ENCODE results near the gene LDLRAD4. TPM values are rescaled to one million over a fixed set of nuclear protein-coding genes. Genes with fewer than 3 reads are reported as not detected.

LDLRAD4 gene
- total and polyA plus RNA-seq, 2 experiments from 2014 or later, result 0.73 to 1.9 TPM

GRCh38 chr18:13530033-13530878 lies 311.7 kb downstream of the LDLRAD4 start:
- H3F3A ChIP-seq (replicated peaks; ENCODE audit: low read depth), result no peaks in the 10 kb centered on the region
- Mint-ChIP-seq H3K27ac (no peak overlapping the region), H3K9me3 (no peaks in the 10 kb centered on the region), H3K4me1 (no peaks in the 10 kb centered on the region), H3K4me3 (no peak overlapping the region), H3K27me3 (ENCODE audit: insufficient read depth, low read depth, poor library complexity) (peaks cover 4% of the 10 kb centered on the region), H3K36me3 (ENCODE audit: low read depth) (no peaks in the 10 kb centered on the region)
- no peak for TF ChIP-seq REST (IDR thresholded peaks at IDR 0.05; ENCODE audit: unreplicated experiment)
- TF ChIP-seq ZNF331 (CRISPR knock-in tag; IDR thresholded peaks at IDR 0.05; ENCODE audit: low read depth), result no peak
- no peaks in the 10 kb centered on the region for H3K36me3 ChIP-seq (ENCODE audit: insufficient read depth)
- H3K4me3 ChIP-seq, result no peak overlapping the region
- H3K4me1 ChIP-seq (ENCODE audit: insufficient read depth), result no peaks in the 10 kb centered on the region
- no peak overlapping the region for H2AFZ ChIP-seq
- no peaks in the 10 kb centered on the region for H3K79me2 ChIP-seq (replicated peaks; ENCODE audit: insufficient read depth)
- H4K20me1 ChIP-seq (replicated peaks; ENCODE audit: insufficient read depth), result no peaks in the 10 kb centered on the region
- no peak overlapping the region for H3K27ac ChIP-seq (ENCODE audit: low read depth)
- no peaks in the 10 kb centered on the region for H3K27me3 ChIP-seq (ENCODE audit: insufficient read depth)
- ATAC-seq (no peak), DNase-seq (ENCODE audit: low spot score) (no peak)
- H3K9me2 ChIP-seq (ENCODE audit: insufficient read depth), result no peaks in the 10 kb centered on the region
- H3K4me2 ChIP-seq, result no peak overlapping the region

- H3K36me3 ChIP-seq (ENCODE audit: insufficient read depth), result no peaks in the 10 kb centered on the region
- no peaks in the 10 kb centered on the region for H3F3A ChIP-seq (replicated peaks; ENCODE audit: low read depth)
- H4K20me1 ChIP-seq (replicated peaks; ENCODE audit: insufficient read depth), result no peaks in the 10 kb centered on the region
- Mint-ChIP-seq H3K9me3 (no peaks in the 10 kb centered on the region), H3K4me3 (no peak overlapping the region), H3K4me1 (no peaks in the 10 kb centered on the region), H3K36me3 (ENCODE audit: low read depth) (no peaks in the 10 kb centered on the region), H3K27ac (no peak overlapping the region), H3K27me3 (ENCODE audit: insufficient read depth, low read depth, poor library complexity) (peaks cover 4% of the 10 kb centered on the region)
- H2AFZ ChIP-seq, result no peak overlapping the region
- peak; percentile 94 for ATAC-seq
- no peaks in the 10 kb centered on the region for H3K27me3 ChIP-seq (ENCODE audit: insufficient read depth)
- no peaks in the 10 kb centered on the region for H3K79me2 ChIP-seq (replicated peaks; ENCODE audit: insufficient read depth)
- no peak overlapping the region for H3K4me2 ChIP-seq
- no peaks in the 10 kb centered on the region for H3K9me2 ChIP-seq (ENCODE audit: insufficient read depth)
- no peak overlapping the region for H3K27ac ChIP-seq (ENCODE audit: low read depth)
- H3K4me3 ChIP-seq, result no peak overlapping the region
- TF ChIP-seq EZH2phosphoT487 (IDR thresholded peaks at IDR 0.05; ENCODE audit: unreplicated experiment), result no peak
- no peak for TF ChIP-seq ZNF462 (CRISPR knock-in tag; IDR thresholded peaks at IDR 0.05)
- no peak for TF ChIP-seq ZNF114 (CRISPR knock-in tag; IDR thresholded peaks at IDR 0.05)
- peak; percentile 38 to 71 for TF ChIP-seq CTCF (conservative IDR thresholded peaks at IDR 0.05; ENCODE audit: low read depth in 2 of 2)
- TF ChIP-seq EZH2 (IDR thresholded peaks at IDR 0.05; ENCODE audit: low read depth, unreplicated experiment), result no peak
- peak; percentile 50 for DNase-seq (ENCODE audit: low spot score)
- H3K4me1 ChIP-seq (ENCODE audit: insufficient read depth), result no peaks in the 10 kb centered on the region
Observed at GRCh38 chr18:13530879-13531387, 312.4 kb downstream of the LDLRAD4 start.

Data from GM23338 (cell line).